ENCODE results near the gene NDNF.

DNA sequence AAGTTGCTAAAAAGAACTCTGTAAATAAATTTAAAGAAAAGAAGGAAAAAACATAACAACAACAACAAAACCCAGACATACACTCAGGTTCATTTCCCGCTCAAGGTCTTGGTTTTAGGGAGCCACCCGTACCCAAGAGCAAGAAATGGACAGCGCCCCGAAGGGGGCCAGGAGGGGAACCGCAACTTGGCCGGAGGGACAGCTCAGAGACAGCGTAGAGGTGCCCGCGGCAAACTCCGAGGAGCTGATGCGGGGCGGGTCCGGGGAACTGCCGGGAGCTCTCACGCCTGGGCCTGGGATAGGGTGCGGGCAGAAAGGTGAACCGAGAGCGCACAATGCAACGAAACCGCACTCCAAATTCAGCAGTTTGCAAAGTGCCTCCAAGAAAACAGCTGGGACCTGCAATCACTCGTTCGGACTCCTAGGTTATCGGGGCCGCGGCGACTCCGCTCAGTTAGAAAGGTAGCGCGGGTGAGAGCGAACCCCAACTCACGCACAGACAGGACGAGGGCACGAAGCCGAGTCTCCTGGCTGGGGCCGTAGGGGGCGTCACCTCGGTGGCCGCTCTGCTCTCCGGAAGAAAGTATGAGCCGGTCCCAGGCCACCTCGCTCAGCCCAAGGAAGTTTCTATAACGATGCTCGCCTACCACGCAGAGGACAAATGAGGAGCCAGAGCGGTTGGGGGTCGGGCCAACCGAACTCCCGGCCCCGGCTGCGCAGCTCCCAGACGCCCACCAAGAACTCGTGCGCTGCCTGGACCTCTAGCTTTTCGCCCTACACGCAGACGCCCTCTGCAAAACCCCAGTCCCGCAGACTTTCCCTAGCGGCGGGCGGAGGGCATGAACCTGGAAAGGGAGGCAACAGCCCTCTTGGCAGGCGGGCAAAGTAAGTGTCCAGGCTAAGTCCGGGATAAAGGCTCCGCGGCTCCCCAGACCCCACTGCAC is 1.4 kb downstream of the NDNF start:
- TF ChIP-seq, protein P1, sequence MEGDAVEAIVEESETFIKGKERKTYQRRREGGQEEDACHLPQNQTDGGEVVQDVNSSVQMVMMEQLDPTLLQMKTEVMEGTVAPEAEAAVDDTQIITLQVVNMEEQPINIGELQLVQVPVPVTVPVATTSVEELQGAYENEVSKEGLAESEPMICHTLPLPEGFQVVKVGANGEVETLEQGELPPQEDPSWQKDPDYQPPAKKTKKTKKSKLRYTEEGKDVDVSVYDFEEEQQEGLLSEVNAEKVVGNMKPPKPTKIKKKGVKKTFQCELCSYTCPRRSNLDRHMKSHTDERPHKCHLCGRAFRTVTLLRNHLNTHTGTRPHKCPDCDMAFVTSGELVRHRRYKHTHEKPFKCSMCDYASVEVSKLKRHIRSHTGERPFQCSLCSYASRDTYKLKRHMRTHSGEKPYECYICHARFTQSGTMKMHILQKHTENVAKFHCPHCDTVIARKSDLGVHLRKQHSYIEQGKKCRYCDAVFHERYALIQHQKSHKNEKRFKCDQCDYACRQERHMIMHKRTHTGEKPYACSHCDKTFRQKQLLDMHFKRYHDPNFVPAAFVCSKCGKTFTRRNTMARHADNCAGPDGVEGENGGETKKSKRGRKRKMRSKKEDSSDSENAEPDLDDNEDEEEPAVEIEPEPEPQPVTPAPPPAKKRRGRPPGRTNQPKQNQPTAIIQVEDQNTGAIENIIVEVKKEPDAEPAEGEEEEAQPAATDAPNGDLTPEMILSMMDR (conservative IDR thresholded peaks at IDR 0.05; ENCODE audit: low read length) = no peak
- TF ChIP-seq EZH2phosphoT487 (IDR thresholded peaks at IDR 0.05; ENCODE audit: borderline replicate concordance) = no peak

All from Loucy (cell line).